ENCODE data around the gene TCERG1L. TPM values are rescaled to one million over a fixed set of nuclear protein-coding genes. Genes with fewer than 3 reads are reported as not detected.
"Not testable (repeated sequence)": the region's sequence is repeated elsewhere in the genome, so short reads cannot be mapped to it uniquely, and the experiment has no call there.

TCERG1L gene
- total RNA-seq, 1 experiment from 2014 or later = not detected

GRCh38 chr10:131176324-131176723 is 135.2 kb downstream of the TCERG1L start:
- not testable (repeated sequence) for DNase-seq (ENCODE audit: low read depth in 1 of 2, low spot score in 2 of 2); H3K27ac ChIP-seq; H3K4me1 ChIP-seq (replicated peaks); H3K4me3 ChIP-seq; H3K27me3 ChIP-seq (replicated peaks); H3K36me3 ChIP-seq
- peaks cover 22% of the 10 kb centered on the region for H3K9me3 ChIP-seq (replicated peaks)

DNA sequence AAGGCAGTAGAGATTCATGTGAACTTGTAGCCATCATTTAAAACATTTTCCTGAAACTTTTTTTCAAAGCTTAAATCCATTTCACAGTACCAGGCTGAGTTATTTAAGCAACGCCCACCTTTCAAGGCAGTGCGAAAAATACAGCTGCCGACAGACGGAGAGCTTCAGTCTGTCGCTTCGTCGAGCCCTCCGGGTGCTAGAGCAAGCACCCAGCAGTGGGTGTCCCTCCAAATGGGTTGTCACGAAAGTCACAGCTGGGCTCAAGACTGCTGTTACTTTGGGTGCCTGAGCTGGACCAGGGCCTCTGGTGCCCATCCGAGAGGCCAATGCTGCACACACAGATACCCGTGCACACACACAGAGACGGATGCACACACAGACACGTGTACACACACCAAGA is 135.6 kb downstream of the TCERG1L start:
- H3K4me3 ChIP-seq = no peak overlapping the region
- no peak for DNase-seq (ENCODE audit: low read depth in 1 of 2, low spot score in 2 of 2)
- H3K27me3 ChIP-seq (replicated peaks) = no peaks in the 10 kb centered on the region
- no peak overlapping the region for H3K27ac ChIP-seq
- H3K36me3 ChIP-seq = no peaks in the 10 kb centered on the region
- peaks cover 22% of the 10 kb centered on the region for H3K9me3 ChIP-seq (replicated peaks)
- no peaks in the 10 kb centered on the region for H3K4me1 ChIP-seq (replicated peaks)

- Histone ChIP-seq H3K9me3 (replicated peaks) (peaks cover 22% of the 10 kb centered on the region), H3K4me1 (replicated peaks) (no peaks in the 10 kb centered on the region), H3K27me3 (replicated peaks) (no peaks in the 10 kb centered on the region), H3K36me3 (no peaks in the 10 kb centered on the region), H3K4me3 (no peak overlapping the region), H3K27ac (no peak overlapping the region)
- no peak for DNase-seq (ENCODE audit: low read depth in 1 of 2, low spot score in 2 of 2)
Observed at GRCh38 chr10:131174651-131175540, 136.6 kb downstream of the TCERG1L start.

- peaks cover 22% of the 10 kb centered on the region for H3K9me3 ChIP-seq (replicated peaks)
Observed at GRCh38 chr10:131174211-131174565, 137.3 kb downstream of the TCERG1L start.

DNA sequence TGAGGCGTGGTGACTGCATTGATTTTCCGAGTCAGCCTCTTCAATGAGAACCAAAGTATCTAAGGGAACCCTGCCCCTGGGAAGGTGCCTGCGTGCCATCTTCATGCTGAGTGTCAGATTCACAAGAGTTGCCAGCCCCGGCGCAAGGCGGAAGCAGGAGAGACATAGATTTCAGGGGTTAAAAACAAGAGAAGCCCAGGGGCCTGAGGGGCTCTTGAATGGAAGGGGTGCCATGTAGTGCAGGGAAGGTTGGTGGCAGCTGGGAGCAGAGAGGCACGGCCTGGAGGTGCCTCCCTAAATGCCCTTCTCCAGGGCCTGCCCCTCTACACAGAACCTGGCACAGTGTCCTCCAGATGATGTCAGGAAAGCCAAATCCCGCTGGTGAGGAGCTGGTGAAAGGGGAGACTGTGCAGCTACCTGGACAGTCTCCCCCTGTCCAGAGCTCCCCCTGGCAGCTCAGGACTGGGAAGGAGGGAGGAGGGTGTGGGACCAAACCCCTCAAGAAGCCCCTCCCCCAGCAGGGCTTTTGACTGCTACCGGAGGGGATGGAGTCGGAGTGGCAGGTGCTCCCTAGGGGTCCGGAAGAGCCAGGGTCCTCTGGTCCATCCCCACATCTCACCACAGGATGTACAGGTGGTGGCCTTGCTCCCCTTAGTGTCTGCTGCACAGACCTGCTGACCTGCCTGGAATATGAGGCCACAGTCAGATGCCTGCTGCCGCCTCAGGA is 137.9 kb downstream of the TCERG1L start:
- peak in 1 of 2 experiments; percentile 27 for DNase-seq (ENCODE audit: low read depth in 1 of 2, low spot score in 2 of 2)
- Histone ChIP-seq H3K27me3 (replicated peaks) (no peaks in the 10 kb centered on the region), H3K4me1 (replicated peaks) (no peaks in the 10 kb centered on the region), H3K4me3 (no peak overlapping the region), H3K9me3 (replicated peaks) (peaks cover 18% of the 10 kb centered on the region), H3K27ac (no peak overlapping the region), H3K36me3 (no peaks in the 10 kb centered on the region)

More at GRCh38 chr10:131174211-131174565, 137.3 kb downstream of the TCERG1L start:
- Histone ChIP-seq H3K27me3 (replicated peaks) (no peaks in the 10 kb centered on the region), H3K4me3 (no peak overlapping the region), H3K4me1 (replicated peaks) (no peaks in the 10 kb centered on the region), H3K36me3 (no peaks in the 10 kb centered on the region), H3K27ac (no peak overlapping the region)
- no peak for DNase-seq (ENCODE audit: low read depth in 1 of 2, low spot score in 2 of 2)

DNA sequence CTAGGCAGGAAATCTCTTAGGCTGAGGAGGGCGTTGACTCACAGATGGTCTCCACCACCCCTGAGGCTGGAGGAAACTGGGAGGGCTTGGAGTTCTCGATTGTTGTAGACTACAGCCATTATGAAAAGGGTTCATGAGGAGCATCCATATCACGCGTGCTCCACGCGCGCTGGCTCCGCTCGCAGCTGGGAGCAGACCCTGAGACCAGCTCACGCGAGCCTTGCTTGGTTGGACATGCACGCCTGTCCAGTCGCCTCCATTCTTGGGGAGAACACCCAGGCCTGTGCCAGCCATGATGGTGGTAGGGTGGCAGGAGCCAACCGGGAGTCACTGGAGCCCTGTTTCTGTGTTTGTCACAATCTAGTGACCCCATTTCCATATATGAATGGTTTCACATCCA is 139.1 kb downstream of the TCERG1L start:
- no peaks in the 10 kb centered on the region for H3K27me3 ChIP-seq (replicated peaks)
- no peak for DNase-seq (ENCODE audit: low read depth in 1 of 2, low spot score in 2 of 2)
- H3K4me1 ChIP-seq (replicated peaks) = no peaks in the 10 kb centered on the region
- H3K4me3 ChIP-seq = no peak overlapping the region
- peaks cover 17% of the 10 kb centered on the region for H3K9me3 ChIP-seq (replicated peaks)
- H3K36me3 ChIP-seq = no peaks in the 10 kb centered on the region
- H3K27ac ChIP-seq = no peak overlapping the region

- Histone ChIP-seq H3K4me3 (no peak overlapping the region), H3K9me3 (replicated peaks) (peaks cover 9% of the 10 kb centered on the region; the same call in 1 of the 2 replicates), H3K27me3 (replicated peaks) (no peaks in the 10 kb centered on the region), H3K4me1 (replicated peaks) (no peaks in the 10 kb centered on the region), H3K36me3 (no peaks in the 10 kb centered on the region), H3K27ac (no peak overlapping the region)
- no peak for DNase-seq (ENCODE audit: low read depth in 1 of 2, low spot score in 2 of 2)
Observed at GRCh38 chr10:131169146-131169545, 142.4 kb downstream of the TCERG1L start.

DNA sequence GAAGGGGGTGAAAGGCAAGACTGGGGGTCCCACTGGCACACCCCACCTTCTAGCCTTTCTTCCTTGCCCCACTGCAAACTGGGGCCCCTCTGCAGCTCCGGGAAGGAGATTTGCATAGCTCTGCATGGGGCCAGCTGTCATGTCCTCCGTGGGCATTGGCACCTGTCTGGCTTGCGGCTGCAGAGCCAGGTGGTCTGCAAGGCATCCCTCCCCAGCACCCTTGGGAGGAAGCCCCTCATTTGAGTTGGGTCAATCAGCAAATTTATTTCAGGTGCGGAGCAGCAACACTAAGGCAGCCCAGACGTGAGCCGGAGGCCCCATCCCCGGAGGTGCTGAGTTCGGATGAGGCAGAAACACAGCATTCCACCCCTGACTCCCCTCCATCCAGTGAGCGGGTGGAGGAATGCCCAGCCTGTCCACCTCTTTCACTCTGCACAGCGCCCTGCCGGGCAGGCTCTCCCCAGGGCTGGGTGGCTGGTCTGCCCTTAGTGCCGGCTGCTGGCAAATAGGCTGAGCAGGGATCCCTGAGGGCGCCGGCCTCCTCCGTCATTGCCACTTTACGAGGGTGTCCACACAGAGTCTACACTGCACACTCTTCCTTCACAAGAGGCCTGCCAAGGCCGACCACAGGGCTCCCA is 143.2 kb downstream of the TCERG1L start:
- Histone ChIP-seq H3K27me3 (replicated peaks) (no peaks in the 10 kb centered on the region), H3K9me3 (replicated peaks) (peaks cover 7% of the 10 kb centered on the region; the same call in 1 of the 2 replicates), H3K27ac (no peak overlapping the region), H3K4me3 (no peak overlapping the region), H3K4me1 (replicated peaks) (no peaks in the 10 kb centered on the region), H3K36me3 (no peaks in the 10 kb centered on the region)
- peak in 1 of 2 experiments; percentile 37 for DNase-seq (ENCODE audit: low read depth in 1 of 2, low spot score in 2 of 2)

DNA sequence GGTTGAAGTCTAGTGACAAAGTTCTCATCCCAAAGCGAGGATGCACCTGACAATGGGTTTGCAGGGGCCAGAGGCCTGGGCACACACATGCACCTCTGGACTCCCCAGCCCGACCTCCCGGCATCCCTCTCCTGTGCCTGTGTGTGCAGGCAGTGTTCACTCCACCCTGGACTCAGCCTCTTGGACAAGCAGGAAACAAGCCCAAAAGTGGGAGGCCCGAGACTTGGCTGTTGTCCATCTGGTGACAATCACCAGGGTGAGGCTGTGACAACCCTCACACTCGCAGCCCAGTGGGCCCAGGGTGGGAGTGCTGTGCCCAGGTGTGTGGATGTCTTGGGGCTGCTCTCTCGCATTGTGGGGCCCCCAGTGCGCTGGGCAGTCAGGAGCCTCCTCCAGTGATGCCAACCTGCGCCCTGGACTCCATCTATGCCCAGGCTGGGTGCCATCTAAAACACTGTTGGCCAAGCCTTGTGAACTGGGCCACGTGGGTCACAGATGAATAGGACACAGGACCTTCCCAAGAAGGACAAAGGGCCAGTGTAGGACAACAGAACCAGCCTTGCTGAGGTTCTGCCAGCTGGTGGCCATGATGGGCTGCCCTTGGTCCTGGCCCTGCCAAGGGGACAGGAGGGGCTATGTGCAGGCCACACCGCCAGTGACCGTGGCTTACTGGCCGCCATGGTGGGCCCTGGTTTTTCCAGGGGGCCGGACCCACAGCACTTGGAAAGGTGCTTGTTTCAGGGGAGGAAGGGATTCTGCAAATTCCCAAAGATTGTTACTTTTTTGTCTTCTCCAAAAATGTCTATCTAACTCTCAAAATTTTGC is 144.3 kb downstream of the TCERG1L start:
- Histone ChIP-seq H3K36me3 (no peaks in the 10 kb centered on the region), H3K4me1 (replicated peaks) (no peaks in the 10 kb centered on the region), H3K27me3 (replicated peaks) (no peaks in the 10 kb centered on the region), H3K9me3 (replicated peaks) (peaks cover 5% of the 10 kb centered on the region; the same call in 1 of the 2 replicates), H3K27ac (no peak overlapping the region), H3K4me3 (no peak overlapping the region)
- DNase-seq (ENCODE audit: low read depth in 1 of 2, low spot score in 2 of 2) = peak in 1 of 2 experiments; percentile 39

GRCh38 chr10:131166486-131166885 is 145.0 kb downstream of the TCERG1L start:
- no peak overlapping the region for H3K27ac ChIP-seq
- H3K4me1 ChIP-seq (replicated peaks) = no peaks in the 10 kb centered on the region
- no peak for DNase-seq (ENCODE audit: low read depth in 1 of 2, low spot score in 2 of 2)
- no peak overlapping the region for H3K4me3 ChIP-seq
- peaks cover 6% of the 10 kb centered on the region; the same call in 1 of the 2 replicates for H3K9me3 ChIP-seq (replicated peaks)
- H3K36me3 ChIP-seq = no peaks in the 10 kb centered on the region
- no peaks in the 10 kb centered on the region for H3K27me3 ChIP-seq (replicated peaks)

GRCh38 chr10:131165092-131165491 is 146.4 kb downstream of the TCERG1L start:
- DNase-seq (ENCODE audit: low read depth in 1 of 2, low spot score in 2 of 2) = no peak
- peaks cover 15% of the 10 kb centered on the region for H3K9me3 ChIP-seq (replicated peaks)
- no peak overlapping the region for H3K4me3 ChIP-seq
- H3K27ac ChIP-seq = no peak overlapping the region
- H3K36me3 ChIP-seq = no peaks in the 10 kb centered on the region
- H3K4me1 ChIP-seq (replicated peaks) = no peaks in the 10 kb centered on the region
- H3K27me3 ChIP-seq (replicated peaks) = no peaks in the 10 kb centered on the region

- Histone ChIP-seq H3K4me3 (no peak overlapping the region), H3K27me3 (replicated peaks) (no peaks in the 10 kb centered on the region), H3K36me3 (no peaks in the 10 kb centered on the region), H3K9me3 (replicated peaks) (peaks cover 28% of the 10 kb centered on the region), H3K4me1 (replicated peaks) (no peaks in the 10 kb centered on the region), H3K27ac (no peak overlapping the region)
- no peak for DNase-seq (ENCODE audit: low read depth in 1 of 2, low spot score in 2 of 2)
Observed at GRCh38 chr10:131162866-131163843, 148.4 kb downstream of the TCERG1L start.
